HG03045 (cell line): ENCODE measurements around the gene KDM6A.
"Not testable (repeated sequence)": the region's sequence is repeated elsewhere in the genome, so short reads cannot be mapped to it uniquely, and the experiment has no call there.

Experiments
- ATAC-seq: cut with Tn5 transposase; IDR thresholded peaks from one replicate; pipeline ENCODE4 v1.9.1; 2021; ENCODE audit warnings: mild to moderate bottlenecking, moderate library complexity; ENCODE audit not compliant: unreplicated experiment

Gene KDM6A

GRCh38 chrX:44915361-44915868, 42.4 kb downstream of the KDM6A start:
- no peak for ATAC-seq

- no peak for ATAC-seq
Observed at GRCh38 chrX:44918722-44919121, 45.7 kb downstream of the KDM6A start.

- no peak for ATAC-seq
Observed at GRCh38 chrX:44922980-44923379, 50.0 kb downstream of the KDM6A start.

- no peak for ATAC-seq
Observed at GRCh38 chrX:44927398-44927797, 54.4 kb downstream of the KDM6A start.

- no peak for ATAC-seq
Observed at GRCh38 chrX:44931441-44931973, 58.5 kb downstream of the KDM6A start.

- no peak for ATAC-seq
Observed at GRCh38 chrX:44935172-44935571, 62.2 kb downstream of the KDM6A start.

GRCh38 chrX:44935640-44936039, 62.7 kb downstream of the KDM6A start:
- ATAC-seq, result no peak

GRCh38 chrX:44937606-44938005, 64.6 kb downstream of the KDM6A start:
- ATAC-seq, result no peak

- no peak for ATAC-seq
Observed at GRCh38 chrX:44938111-44938510, 65.1 kb downstream of the KDM6A start.

GRCh38 chrX:44940541-44940940, 67.6 kb downstream of the KDM6A start:
- ATAC-seq, result not testable (repeated sequence)

GRCh38 chrX:44943007-44943406, 70.0 kb downstream of the KDM6A start:
- no peak for ATAC-seq

GRCh38 chrX:44944894-44945293, 71.9 kb downstream of the KDM6A start:
- ATAC-seq, result no peak

GRCh38 chrX:44945736-44946135, 72.7 kb downstream of the KDM6A start:
- ATAC-seq, result no peak

- ATAC-seq, result no peak
Observed at GRCh38 chrX:44946771-44947170, 73.8 kb downstream of the KDM6A start.

GRCh38 chrX:44947995-44948394, 75.0 kb downstream of the KDM6A start:
- ATAC-seq, result no peak

- ATAC-seq, result no peak
Observed at GRCh38 chrX:44948406-44948805, 75.4 kb downstream of the KDM6A start.

GRCh38 chrX:44949125-44949524, 76.1 kb downstream of the KDM6A start:
- no peak for ATAC-seq

GRCh38 chrX:44950471-44951366, 77.7 kb downstream of the KDM6A start:
- ATAC-seq, result not testable (repeated sequence)

GRCh38 chrX:44951572-44952067, 78.6 kb downstream of the KDM6A start:
- ATAC-seq, result no peak

GRCh38 chrX:44952329-44953027, 79.5 kb downstream of the KDM6A start:
- no peak for ATAC-seq

- no peak for ATAC-seq
Observed at GRCh38 chrX:44953734-44954502, 80.9 kb downstream of the KDM6A start.
